Neural progenitor cell (in vitro differentiated cells): ENCODE measurements around the gene ANAPC16. TPM values are rescaled to one million over a fixed set of nuclear protein-coding genes. Genes with fewer than 3 reads are reported as not detected.
A peak's percentile ranks its signal among the peaks of the same experiment; 100 is the strongest.

Source experiments
- DNase-seq: peaks from one replicate; pipeline ENCODE4 v3.0.0-alpha.2; 2016; ENCODE audit warnings: low spot score
- H2AFZ ChIP-seq: fragments of 200-600 bp; sonication (generic); replicated peaks from 2 replicates; pipeline ENCODE4 v1.6.1; 2016; ENCODE audit warnings: antibody characterized with exemption
- H3F3A ChIP-seq: fragments of 200-600 bp; sonication (generic); 2 replicates; pipeline ENCODE4 v1.6.1; 2016; ENCODE audit warnings: antibody characterized with exemption, low read depth
- H3K27ac ChIP-seq: fragments of 200-600 bp; sonication (generic); 2 replicates; pipeline ENCODE4 v1.5.1; 2016; ENCODE audit warnings: mild to moderate bottlenecking
- H3K27me3 ChIP-seq: fragments of 200-600 bp; sonication (generic); 2 replicates; pipeline ENCODE4 v1.6.1; 2016; ENCODE audit warnings: mild to moderate bottlenecking, moderate library complexity
- H3K36me3 ChIP-seq: fragments of 200-600 bp; sonication (generic); 2 replicates; pipeline ENCODE4 v1.5.1; 2016
- H3K4me1 ChIP-seq: fragments of 200-600 bp; sonication (generic); 2 replicates; pipeline ENCODE4 v1.6.1; 2016; ENCODE audit warnings: mixed run types
- H3K4me2 ChIP-seq: fragments of 200-600 bp; sonication (generic); 2 replicates; pipeline ENCODE4 v1.6.1; 2016
- H3K4me3 ChIP-seq: fragments of 200-600 bp; sonication (generic); 2 replicates; pipeline ENCODE4 v1.5.1; 2016
- H3K79me2 ChIP-seq: fragments of 200-600 bp; sonication (generic); 2 replicates; pipeline ENCODE4 v1.6.1; 2016; ENCODE audit warnings: low read depth
- H3K9ac ChIP-seq: fragments of 200-600 bp; sonication (generic); 2 replicates; pipeline ENCODE4 v1.6.1; 2016
- H3K9me3 ChIP-seq: fragments of 200-600 bp; sonication (generic); 2 replicates; pipeline ENCODE4 v1.5.1; 2016; ENCODE audit warnings: low read depth
- H4K20me1 ChIP-seq: fragments of 200-600 bp; sonication (generic); 2 replicates; pipeline ENCODE4 v1.6.1; 2016; ENCODE audit warnings: low read depth
- H3K27ac Mint-ChIP-seq: 3 replicates; pipeline ENCODE4 v1.8.0; 2021; ENCODE audit warnings: mixed read lengths
- H3K27me3 Mint-ChIP-seq: 2 replicates; pipeline ENCODE4 v1.8.0; 2022; ENCODE audit warnings: low read depth, mild to moderate bottlenecking, inconsistent platforms, moderate library complexity, mixed read lengths; ENCODE audit not compliant: insufficient read depth
- H3K36me3 Mint-ChIP-seq: 3 replicates; pipeline ENCODE4 v1.8.0; 2021; ENCODE audit warnings: mixed read lengths
- H3K4me1 Mint-ChIP-seq: 3 replicates; pipeline ENCODE4 v1.8.0; 2021; ENCODE audit warnings: mixed read lengths
- H3K4me3 Mint-ChIP-seq: 3 replicates; pipeline ENCODE4 v1.8.0; 2021; ENCODE audit warnings: mild to moderate bottlenecking, moderate library complexity, mixed read lengths
- H3K9me3 Mint-ChIP-seq: 3 replicates; pipeline ENCODE4 v1.8.0; 2020; ENCODE audit warnings: mixed read lengths
- EZH2 ChIP-seq: fragments of 200-600 bp; sonication (generic); IDR thresholded peaks from 2 replicates; pipeline ENCODE4 v1.6.1; 2017; ENCODE audit warnings: antibody characterized with exemption, mild to moderate bottlenecking, moderate library complexity
- EZH2phosphoT487 ChIP-seq: fragments of 200-600 bp; sonication (generic); IDR thresholded peaks from 2 replicates; pipeline ENCODE4 v1.6.1; 2017; ENCODE audit warnings: antibody characterized with exemption
- total RNA-seq: library from RNA; depleted of rRNA; stranded (reverse); fragments of >200 nt; gene quantifications from 2 replicates; pipeline ENCODE4 v1.2.3, GENCODE V29; 2015; ENCODE audit warnings: low replicate concordance
- TF ChIP-seq, protein P1 (sequence below): fragments of 200-600 bp; sonication (generic); IDR thresholded peaks from 2 replicates; pipeline ENCODE4 v1.5.1; 2017; ENCODE audit warnings: antibody characterized with exemption, mild to moderate bottlenecking

ANAPC16 gene
- total RNA-seq, 1 donor from 2014 or later, result 217 TPM

DNA sequence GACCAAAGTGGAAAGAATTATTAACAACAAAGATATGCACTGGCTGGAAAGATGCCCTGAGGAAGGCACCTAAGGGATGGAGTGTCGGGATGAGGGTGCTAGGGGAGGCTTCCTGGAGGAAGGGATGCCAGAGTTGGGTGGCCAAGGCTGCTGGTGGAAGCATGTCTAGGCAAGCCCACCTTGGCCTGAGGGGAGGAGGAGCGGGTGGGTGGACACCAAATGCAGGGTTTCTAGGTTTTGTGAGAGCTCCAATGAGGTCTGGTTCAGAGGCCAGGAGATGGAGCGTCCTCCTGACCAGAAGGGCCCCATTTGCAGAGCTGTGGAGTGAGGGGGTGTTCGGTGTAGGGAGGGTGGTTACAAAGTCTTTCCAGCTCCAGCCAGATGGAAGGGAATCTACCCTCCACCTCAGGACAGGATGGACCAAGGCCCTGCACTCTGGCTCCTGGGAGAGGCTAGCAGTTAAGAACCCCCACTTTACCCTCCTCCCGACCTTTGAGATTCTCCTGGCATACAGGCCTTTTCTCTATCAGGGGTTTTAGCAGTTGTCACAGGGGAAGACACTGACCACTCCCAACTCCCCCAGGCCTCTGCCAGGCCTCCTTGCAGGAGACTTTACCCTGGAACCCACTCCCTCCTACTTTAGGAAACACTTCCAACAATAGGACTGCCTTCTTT is 54.9 kb downstream of the ANAPC16 start:
- H3K27ac Mint-ChIP-seq, result peak overlapping the region; percentile 80
- Histone ChIP-seq H3K9me3 (no peaks in the 10 kb centered on the region), H3K9ac (no peak overlapping the region), H3K4me1 (peaks cover 28% of the 10 kb centered on the region), H3K79me2 (peaks cover 21% of the 10 kb centered on the region), H3K27me3 (no peaks in the 10 kb centered on the region), H3K36me3 (peaks cover 5% of the 10 kb centered on the region), H2AFZ (no peak overlapping the region), H3K4me2 (no peak overlapping the region), H3K4me3 (no peak overlapping the region), H3K27ac (no peak overlapping the region), H4K20me1 (peaks cover 20% of the 10 kb centered on the region), H3F3A (peaks cover 65% of the 10 kb centered on the region)
- TF ChIP-seq, protein P1, sequence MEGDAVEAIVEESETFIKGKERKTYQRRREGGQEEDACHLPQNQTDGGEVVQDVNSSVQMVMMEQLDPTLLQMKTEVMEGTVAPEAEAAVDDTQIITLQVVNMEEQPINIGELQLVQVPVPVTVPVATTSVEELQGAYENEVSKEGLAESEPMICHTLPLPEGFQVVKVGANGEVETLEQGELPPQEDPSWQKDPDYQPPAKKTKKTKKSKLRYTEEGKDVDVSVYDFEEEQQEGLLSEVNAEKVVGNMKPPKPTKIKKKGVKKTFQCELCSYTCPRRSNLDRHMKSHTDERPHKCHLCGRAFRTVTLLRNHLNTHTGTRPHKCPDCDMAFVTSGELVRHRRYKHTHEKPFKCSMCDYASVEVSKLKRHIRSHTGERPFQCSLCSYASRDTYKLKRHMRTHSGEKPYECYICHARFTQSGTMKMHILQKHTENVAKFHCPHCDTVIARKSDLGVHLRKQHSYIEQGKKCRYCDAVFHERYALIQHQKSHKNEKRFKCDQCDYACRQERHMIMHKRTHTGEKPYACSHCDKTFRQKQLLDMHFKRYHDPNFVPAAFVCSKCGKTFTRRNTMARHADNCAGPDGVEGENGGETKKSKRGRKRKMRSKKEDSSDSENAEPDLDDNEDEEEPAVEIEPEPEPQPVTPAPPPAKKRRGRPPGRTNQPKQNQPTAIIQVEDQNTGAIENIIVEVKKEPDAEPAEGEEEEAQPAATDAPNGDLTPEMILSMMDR, result no peak
- TF ChIP-seq EZH2 (no peak), EZH2phosphoT487 (no peak)
- H3K4me1 Mint-ChIP-seq, result peaks cover 44% of the 10 kb centered on the region
- H3K9me3 Mint-ChIP-seq, result peaks cover 2% of the 10 kb centered on the region
- H3K27me3 Mint-ChIP-seq, result peaks cover 13% of the 10 kb centered on the region
- peak overlapping the region; percentile 62 for H3K4me3 Mint-ChIP-seq
- DNase-seq, result no peak
- H3K36me3 Mint-ChIP-seq, result peaks cover 10% of the 10 kb centered on the region

- H3K4me1 Mint-ChIP-seq, result peaks cover 50% of the 10 kb centered on the region
- Histone ChIP-seq H3K9ac (no peak overlapping the region), H4K20me1 (peaks cover 41% of the 10 kb centered on the region), H3K27me3 (no peaks in the 10 kb centered on the region), H3K4me3 (peak overlapping the region; percentile 96), H3K4me1 (peaks cover 29% of the 10 kb centered on the region), H2AFZ (no peak overlapping the region), H3K36me3 (peaks cover 5% of the 10 kb centered on the region), H3F3A (peaks cover 65% of the 10 kb centered on the region), H3K79me2 (peaks cover 28% of the 10 kb centered on the region), H3K27ac (peak overlapping the region; percentile 79), H3K9me3 (no peaks in the 10 kb centered on the region), H3K4me2 (peak overlapping the region; percentile 73)
- H3K36me3 Mint-ChIP-seq, result peaks cover 20% of the 10 kb centered on the region
- peak overlapping the region; percentile 90 for H3K27ac Mint-ChIP-seq
- DNase-seq, result peak; percentile 91
- peaks cover 13% of the 10 kb centered on the region for H3K27me3 Mint-ChIP-seq
- no peak for TF ChIP-seq EZH2phosphoT487
- TF ChIP-seq EZH2, result no peak
- TF ChIP-seq, protein P1, result no peak
- peaks cover 2% of the 10 kb centered on the region for H3K9me3 Mint-ChIP-seq
- peak overlapping the region; percentile 96 for H3K4me3 Mint-ChIP-seq
Observed at GRCh38 chr10:72272689-72273409, 57.0 kb downstream of the ANAPC16 start.

GRCh38 chr10:72273410-72274212 is 57.8 kb downstream of the ANAPC16 start, which contains the start of gene DDIT4:
Gene DDIT4, plus strand, starts transcription at chr10:72273924. Its CDS starts 293 bp downstream, at chr10:72274217.
- TF ChIP-seq EZH2phosphoT487, result no peak
- no peak for TF ChIP-seq EZH2
- Histone ChIP-seq H3K79me2 (peaks cover 28% of the 10 kb centered on the region), H3K27me3 (no peaks in the 10 kb centered on the region), H3F3A (peaks cover 65% of the 10 kb centered on the region), H3K9me3 (no peaks in the 10 kb centered on the region), H3K9ac (peak within 1 kb of the TSS; percentile 86), H3K4me3 (peak within 1 kb of the TSS; percentile 96), H3K36me3 (peaks cover 5% of the 10 kb centered on the region), H3K27ac (peak within 1 kb of the TSS; percentile 79), H3K4me1 (peaks cover 28% of the 10 kb centered on the region), H4K20me1 (peaks cover 47% of the 10 kb centered on the region), H3K4me2 (peak within 1 kb of the TSS; percentile 96), H2AFZ (no peak within 1 kb of the TSS)
- Mint-ChIP-seq H3K36me3 (peaks cover 20% of the 10 kb centered on the region), H3K27ac (peak within 1 kb of the TSS; percentile 91), H3K27me3 (peaks cover 13% of the 10 kb centered on the region), H3K9me3 (peaks cover 2% of the 10 kb centered on the region), H3K4me1 (peaks cover 55% of the 10 kb centered on the region), H3K4me3 (peak within 1 kb of the TSS; percentile 96)
- peak; percentile 100 for DNase-seq
